ENCODE measurements around the gene PRSS33.

Gene PRSS33

GRCh38 chr16:2777231-2777902, 10.0 kb downstream of the PRSS33 start, which contains the start of gene ELOB:
TSS of gene ELOB (minus strand) at chr16:2777280. CDS start at chr16:2777239, 41 bp downstream.
- DNase-seq (ENCODE audit: low spot score) = peak; percentile 97

GRCh38 chr16:2776500-2777139, 10.7 kb downstream of the PRSS33 start:
- no peak for DNase-seq (ENCODE audit: low spot score)

DNA sequence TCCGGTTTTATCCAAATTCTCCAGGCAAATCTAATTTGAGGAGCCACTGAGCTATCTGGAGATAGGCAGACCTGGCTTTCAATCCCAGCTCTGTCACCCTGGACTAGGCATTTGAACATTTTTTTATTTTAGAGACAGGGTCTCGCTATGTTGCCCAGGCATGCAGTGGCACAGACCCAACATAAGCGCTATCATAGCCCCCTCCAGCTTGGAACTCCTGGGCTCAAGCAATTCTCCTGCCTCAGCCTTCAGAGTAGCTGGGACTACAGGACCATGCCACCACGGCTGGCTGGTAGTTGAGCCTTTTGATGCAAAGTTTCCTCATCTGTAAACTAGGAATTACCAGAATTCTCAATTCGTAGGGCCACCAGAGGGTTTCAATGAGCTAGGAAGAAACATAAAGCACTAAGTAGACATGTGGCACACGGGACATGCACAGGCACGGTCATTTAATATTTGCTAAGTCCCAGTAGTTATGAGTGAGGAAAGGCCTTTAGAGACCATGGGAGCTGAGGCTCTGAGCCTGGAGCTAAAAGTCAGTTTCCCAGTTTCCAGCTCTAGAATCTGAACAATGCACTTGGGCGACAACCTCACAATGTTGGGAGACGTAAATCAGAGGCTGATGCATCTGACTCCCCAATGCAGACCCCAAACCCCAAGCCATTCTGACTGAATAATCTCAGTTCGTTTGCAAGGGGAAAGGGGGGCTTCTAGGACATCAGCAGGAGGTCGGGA, 11.4 kb downstream of the PRSS33 start:
- no peak for DNase-seq (ENCODE audit: low spot score)

GRCh38 chr16:2775131-2775716, 12.1 kb downstream of the PRSS33 start:
- DNase-seq (ENCODE audit: low spot score) = no peak

- DNase-seq (ENCODE audit: low spot score) = no peak
These were observed 13.0 kb downstream of the PRSS33 start for GRCh38 chr16:2774161-2774891.

DNA sequence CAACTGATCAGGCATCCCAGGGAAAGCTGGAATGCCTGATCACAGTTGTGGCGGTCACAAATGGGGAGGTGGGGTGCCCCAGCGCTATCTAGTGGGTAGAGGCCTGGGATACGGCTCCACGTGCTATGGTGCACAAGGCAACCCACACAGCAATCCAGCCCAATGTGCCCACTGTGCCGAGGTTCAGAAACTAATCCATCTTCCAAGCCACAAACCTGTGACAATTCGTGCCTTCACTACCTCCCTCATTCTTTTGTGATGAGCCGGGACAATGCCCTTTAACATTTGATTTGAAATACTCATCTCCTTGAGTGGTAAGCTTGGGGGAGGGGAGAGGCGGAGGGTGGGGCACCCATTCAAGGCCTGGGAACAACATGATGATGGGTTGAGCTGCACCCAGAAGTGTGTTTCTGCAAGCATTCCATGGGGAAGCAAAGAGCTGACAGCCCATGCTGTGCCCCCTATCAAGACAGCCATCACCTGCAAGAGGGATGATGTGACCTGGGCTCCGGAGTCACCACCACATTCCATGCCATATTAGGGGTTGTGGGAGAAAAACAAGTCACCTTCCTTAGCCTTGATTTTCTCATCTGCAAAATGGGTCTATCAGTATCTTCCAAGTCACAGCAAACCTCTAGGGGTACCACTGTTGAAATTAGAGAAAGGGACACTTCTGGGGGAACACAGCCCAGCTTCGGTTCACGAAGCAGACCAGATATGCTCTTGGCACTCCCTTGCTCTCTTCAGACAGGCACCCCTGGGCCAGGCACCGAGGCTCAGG, 14.0 kb downstream of the PRSS33 start:
- no peak for DNase-seq (ENCODE audit: low spot score)

- DNase-seq (ENCODE audit: low spot score) = no peak
These were observed 15.6 kb downstream of the PRSS33 start for GRCh38 chr16:2771496-2772402.

DNA sequence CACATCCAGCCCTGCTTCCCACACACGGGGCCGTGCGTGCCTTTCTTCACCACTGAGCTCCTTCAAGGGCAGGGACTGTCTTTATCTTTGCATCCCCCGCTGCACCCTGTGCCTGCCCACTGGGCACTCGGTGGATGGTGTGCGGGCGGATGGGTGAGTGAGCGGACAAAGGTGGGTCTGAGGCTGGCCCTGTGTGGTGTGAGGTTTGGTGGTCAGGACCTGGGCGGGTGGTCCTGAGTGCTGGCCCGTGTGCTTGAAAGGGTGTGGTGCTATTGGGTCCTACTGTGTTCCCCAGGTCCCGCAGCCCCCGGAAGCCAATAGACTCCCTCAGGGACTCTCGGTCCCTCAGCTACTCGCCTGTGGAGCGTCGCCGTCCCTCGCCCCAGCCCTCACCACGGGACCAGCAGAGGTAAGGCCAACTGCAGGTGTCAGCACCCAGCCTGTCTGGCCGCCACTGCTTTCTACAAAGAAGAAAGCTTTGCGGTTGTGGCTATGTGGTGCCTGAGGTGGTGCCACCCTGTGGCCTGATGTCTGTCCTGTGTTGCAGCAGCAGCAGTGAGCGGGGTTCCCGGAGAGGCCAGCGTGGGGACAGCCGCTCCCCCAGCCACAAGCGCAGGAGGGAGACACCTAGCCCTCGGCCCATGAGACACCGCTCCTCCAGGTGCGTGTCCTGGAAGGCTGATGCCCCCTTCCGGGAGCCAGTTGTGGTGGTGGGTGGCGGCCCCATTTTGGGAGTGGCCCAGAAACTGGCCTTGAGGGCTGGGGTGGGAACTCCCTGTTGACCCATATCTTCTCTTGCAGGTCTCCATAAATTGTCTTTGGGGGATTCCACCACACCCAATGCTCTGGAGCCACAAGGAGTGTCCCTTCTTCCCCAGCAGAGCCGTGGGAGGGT, 17.1 kb downstream of the PRSS33 start:
- DNase-seq (ENCODE audit: low spot score) = no peak

DNA sequence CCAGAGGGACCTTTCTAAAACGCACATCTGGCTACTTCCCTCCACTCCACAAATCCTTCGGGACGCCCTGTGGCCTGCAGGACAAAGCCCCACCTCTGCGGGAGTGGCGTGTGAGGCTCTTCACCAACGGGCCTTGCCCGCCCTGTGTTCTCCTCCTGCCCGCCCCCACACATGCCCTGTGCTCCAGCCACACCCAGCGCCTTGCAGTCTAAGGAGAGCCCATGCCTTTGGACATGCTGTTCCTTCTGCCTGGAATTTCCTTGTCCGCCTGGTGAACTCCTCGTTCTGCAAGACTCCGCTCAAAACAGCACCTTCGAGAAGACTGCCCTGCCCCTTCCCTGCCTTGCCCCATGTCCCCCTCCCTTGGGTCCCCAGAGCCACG, 17.7 kb downstream of the PRSS33 start:
- DNase-seq (ENCODE audit: low spot score) = peak; percentile 32

GRCh38 chr16:2769100-2769529, 18.2 kb downstream of the PRSS33 start:
- DNase-seq (ENCODE audit: low spot score) = no peak

GRCh38 chr16:2768403-2769089, 18.8 kb downstream of the PRSS33 start:
- no peak for DNase-seq (ENCODE audit: low spot score)

GRCh38 chr16:2767891-2768290, 19.5 kb downstream of the PRSS33 start:
- DNase-seq (ENCODE audit: low spot score) = no peak

DNA sequence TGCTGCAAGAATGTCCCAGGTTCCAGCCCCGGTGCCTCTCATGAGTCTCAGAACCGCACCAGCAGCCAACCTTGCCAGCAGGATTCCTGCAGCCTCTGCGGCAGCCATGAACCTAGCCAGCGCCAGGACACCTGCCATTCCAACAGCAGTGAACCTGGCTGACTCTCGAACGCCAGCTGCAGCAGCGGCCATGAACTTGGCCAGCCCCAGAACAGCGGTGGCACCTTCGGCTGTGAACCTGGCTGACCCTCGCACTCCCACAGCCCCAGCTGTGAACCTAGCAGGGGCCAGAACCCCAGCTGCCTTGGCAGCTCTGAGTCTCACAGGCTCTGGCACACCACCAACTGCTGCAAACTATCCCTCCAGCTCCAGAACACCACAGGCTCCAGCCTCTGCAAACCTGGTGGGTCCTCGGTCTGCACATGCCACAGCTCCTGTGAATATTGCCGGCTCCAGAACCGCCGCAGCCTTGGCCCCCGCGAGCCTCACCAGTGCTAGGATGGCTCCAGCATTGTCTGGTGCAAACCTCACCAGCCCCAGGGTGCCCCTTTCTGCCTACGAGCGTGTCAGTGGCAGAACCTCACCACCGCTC, 20.1 kb downstream of the PRSS33 start:
- no peak for DNase-seq (ENCODE audit: low spot score)

GRCh38 chr16:2766430-2767139, 20.8 kb downstream of the PRSS33 start:
- DNase-seq (ENCODE audit: low spot score) = no peak

DNA sequence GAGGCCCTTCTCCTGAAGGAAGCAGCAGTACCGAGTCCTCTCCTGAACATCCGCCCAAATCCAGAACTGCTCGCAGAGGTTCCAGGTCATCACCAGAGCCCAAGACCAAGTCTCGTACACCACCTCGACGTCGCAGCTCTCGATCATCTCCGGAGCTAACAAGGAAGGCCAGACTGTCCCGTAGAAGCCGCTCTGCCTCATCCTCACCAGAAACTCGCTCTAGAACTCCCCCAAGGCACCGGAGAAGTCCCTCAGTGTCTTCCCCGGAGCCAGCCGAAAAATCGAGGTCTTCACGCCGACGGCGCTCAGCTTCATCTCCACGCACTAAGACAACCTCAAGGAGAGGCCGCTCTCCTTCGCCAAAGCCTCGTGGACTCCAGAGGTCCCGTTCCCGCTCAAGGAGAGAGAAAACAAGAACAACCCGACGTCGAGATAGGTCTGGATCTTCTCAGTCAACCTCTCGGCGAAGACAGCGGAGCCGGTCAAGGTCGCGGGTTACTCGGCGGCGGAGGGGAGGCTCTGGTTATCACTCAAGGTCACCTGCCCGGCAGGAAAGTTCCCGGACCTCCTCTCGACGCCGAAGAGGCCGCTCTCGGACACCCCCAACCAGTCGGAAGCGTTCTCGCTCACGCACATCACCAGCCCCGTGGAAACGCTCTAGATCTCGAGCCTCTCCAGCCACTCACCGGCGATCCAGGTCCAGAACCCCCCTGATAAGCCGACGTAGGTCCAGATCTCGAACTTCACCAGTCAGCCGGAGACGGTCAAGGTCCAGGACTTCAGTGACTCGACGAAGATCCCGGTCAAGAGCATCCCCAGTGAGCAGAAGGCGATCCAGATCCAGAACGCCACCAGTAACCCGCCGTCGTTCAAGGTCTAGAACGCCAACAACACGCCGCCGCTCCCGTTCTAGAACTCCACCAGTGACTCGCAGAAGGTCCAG, 21.6 kb downstream of the PRSS33 start:
- no peak for DNase-seq (ENCODE audit: low spot score)

- no peak for DNase-seq (ENCODE audit: low spot score)
These were observed 22.6 kb downstream of the PRSS33 start for GRCh38 chr16:2764718-2765117.

Measured in AG08395 (cell line).